ENCODE measurements around the gene NIPBL.
"Not testable (repeated sequence)": the region's sequence is repeated elsewhere in the genome, so short reads cannot be mapped to it uniquely, and the experiment has no call there.

Gene NIPBL

DNA sequence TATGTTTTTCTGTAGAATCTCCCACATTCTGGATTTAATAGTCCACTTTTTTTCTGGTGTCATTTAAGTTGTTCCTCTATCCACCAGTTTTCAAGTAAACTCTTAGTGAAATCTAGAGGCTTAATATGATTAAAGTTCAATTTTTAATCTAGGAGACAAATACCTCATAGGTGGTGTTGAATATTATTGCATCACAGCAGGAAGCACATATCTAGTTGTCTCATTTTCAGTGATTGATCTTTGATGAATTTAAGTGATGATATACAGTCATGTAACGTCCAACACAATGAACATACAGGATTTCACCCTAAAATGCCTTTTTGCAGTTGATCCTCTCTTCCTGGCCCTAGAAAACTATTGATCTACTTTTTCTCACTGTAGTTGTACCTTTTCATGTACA lies 152.3 kb downstream of the NIPBL start:
- DNase-seq (ENCODE audit: low read depth): no peak

DNA sequence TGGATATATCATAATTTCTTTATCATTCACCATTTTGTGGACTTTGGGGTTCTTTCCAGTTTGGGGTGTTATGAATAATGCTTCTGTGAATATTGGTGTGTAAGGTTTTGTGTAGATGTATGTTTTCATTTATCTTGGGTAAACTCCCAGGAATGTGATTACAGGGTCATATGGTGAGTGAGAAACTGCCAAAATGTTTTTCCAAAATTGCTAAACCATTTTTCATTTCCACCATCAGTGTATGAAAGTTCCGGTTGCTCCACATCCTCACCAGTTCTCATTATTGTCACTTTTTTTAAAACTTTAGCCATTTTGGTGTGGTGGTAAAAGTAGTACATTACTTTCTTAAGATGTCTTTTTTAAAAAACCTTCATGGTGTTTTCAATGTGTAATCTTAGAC lies 152.9 kb downstream of the NIPBL start:
- no peak for DNase-seq (ENCODE audit: low read depth)

DNA sequence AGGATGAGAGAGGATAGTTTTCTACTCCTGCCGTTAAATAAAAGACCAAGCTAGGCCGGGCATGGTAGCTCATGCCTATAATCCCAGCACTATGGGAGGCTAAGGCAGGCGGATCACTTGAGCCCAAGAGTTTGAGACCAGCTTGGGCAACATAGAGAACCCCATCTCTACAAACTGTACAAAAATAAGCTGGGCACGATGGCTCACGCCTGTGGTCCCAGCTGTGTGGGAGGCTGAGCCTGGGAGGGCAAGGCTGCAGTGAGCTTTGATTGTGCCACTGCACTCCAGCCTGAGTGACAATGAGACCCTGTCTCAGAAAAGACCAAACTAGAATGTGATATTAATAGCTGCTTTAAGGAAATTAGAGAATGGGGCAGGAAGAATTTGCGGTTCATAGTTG lies 158.4 kb downstream of the NIPBL start:
- DNase-seq (ENCODE audit: low read depth): no peak

DNA sequence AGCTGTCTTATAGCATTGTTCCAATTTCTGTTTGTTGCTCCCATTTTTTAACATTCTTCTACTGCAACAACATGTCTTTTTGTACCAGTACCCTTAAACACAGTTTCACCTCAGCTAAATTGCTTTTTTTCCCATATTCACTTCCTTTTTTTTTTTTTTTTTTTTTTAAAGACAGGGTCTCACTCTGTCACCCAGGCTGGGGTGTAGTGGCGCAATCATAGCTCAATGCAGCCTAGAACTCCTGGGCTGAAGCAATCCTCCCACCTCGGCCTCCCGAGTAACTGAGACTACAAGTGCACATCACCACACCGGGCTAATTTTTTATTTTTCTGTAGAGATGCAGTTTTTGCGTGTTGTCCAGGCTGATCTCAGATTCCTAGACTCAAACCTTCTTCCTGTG lies 161.3 kb downstream of the NIPBL start:
- no peak for DNase-seq (ENCODE audit: low read depth)

DNA sequence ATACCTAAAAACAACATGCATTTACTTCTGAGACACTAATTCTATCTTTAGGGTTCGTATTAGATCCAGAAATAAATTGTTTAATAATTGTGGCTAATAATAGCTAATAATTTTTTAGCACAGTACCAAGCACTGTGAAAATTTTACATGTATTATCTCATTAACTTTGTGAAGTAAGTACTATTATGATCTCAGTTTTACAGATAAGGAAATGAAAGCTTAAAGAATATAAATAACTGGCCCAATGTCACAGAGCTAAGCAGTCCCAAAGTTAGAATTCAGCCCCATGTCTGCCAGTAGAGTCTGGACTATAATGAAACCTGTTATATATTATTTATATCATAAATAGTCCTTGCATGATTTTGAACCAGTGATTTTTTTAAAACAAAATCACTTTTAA lies 163.3 kb downstream of the NIPBL start:
- DNase-seq (ENCODE audit: low read depth): no peak

DNA sequence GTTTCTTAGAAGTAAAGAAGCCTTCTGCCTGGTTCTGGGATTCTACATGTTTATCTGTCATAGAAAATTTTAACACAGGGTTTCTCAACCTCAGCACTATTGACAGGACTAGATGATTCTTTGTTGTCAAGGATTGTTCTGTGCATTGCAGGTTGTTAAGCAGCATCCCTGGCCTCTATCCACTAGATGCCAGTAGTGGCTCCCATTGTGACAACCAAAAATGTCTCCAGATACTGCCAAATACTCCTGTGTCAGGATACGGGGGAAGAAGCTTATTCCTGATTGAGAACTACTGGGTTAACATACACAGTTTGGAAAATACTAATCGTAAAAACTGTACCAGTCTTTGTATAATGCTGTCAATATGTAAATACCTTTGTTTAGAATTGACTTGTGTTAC lies 167.1 kb downstream of the NIPBL start:
- DNase-seq (ENCODE audit: low read depth): no peak

DNA sequence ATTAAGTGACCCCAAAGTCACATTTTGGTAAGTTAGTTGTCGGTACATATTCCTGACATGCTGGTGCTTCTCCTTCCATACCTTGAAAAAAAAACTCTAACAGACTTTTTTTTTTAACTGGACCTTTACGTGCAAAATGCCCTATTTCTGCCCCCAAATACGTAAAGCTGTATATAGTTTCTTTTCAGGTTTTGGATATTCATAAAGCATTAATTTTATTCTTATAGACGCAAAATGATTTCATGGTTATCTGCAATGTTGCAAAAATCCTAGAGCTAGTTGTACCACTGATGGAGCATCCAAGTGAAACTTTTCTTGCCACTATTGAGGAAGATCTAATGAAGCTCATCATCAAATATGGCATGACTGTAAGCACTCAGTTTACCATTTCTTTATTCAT lies 167.6 kb downstream of the NIPBL start:
- no peak for DNase-seq (ENCODE audit: low read depth)

DNA sequence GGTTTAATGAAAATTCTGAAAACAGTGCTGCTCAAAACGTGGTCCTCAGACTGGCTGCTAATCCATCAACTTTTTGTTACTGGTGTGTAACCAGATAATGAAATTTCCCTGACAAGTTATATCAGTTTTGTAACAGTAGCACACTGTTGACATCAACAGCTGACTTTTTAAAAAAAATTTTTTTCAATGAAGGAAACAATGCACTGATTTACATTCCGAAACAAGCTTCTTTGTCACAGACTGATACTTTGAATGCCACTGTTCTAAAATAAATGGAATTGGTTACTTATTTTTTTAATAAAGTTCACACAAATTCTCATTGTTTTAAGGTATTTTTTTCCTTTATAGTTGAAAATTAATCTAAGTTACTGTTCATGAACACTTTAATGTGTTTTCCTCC lies 169.1 kb downstream of the NIPBL start:
- DNase-seq (ENCODE audit: low read depth): no peak

DNA sequence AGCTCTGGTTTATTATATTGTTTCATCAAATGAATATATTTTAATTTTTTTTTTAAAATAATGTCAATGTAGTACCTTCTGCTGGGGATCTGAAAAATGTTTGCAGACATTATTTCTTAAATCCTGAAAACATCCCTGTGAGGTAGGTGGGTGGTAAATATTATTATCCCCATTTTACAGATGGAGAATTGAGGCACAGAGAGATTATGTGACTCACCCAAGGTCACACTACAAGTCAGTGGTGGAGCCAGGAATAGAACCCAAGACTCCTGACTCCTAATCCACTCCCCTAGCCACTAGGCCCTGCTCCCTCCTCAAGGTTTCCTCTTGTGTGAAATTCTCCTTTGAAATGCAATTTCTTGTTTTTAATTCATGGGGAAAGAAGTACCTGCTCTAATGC lies 171.4 kb downstream of the NIPBL start:
- DNase-seq (ENCODE audit: low read depth): no peak

DNA sequence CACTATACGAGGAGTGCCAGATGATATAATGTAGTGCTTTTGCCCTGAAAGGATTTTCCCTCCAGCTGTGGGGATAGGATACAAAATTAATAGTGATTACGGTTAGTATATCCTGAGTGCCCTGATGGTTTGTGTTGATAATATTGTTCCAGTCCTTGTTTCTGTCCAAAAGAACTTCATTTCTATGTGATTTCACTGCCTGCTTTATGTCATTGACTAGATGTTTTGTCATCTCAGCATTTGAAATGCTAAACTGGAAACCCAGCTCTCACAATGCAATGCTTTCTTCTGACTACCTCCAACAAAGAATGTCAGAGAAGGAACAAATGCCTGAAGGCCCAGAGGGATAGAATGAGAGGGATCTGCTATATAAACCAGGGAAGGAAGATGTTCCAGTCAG lies 177.8 kb downstream of the NIPBL start:
- DNase-seq (ENCODE audit: low read depth): no peak

DNA sequence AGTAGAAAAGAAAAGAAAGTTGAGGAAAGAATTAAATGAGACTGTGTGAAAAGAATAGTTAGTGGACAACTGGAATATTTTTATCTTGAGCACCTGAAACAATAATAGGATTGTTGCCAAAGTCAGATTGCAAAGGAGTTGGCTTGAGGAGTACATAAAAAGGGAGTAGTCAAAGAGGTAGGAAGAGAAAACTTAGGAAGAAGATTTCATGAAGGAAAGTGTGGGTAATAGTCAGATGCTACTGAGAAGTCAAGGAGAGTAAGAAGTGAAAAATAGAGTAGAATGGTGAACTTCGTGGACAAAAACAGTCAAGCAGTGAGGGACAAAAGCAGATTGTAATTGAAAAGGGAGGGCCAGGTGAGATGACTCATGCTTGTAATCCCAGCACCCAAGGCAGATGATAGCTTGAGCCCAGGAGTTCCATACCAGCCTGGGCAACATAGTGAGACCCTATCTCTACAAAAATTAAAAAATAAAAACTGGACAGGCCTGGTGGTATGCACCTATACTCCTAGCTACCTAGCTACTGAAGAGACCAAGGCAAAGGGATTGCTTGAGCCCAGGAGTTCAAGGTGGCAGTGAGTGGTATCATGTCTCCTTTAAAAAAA lies 178.9 kb downstream of the NIPBL start:
- DNase-seq (ENCODE audit: low read depth): no peak

DNA sequence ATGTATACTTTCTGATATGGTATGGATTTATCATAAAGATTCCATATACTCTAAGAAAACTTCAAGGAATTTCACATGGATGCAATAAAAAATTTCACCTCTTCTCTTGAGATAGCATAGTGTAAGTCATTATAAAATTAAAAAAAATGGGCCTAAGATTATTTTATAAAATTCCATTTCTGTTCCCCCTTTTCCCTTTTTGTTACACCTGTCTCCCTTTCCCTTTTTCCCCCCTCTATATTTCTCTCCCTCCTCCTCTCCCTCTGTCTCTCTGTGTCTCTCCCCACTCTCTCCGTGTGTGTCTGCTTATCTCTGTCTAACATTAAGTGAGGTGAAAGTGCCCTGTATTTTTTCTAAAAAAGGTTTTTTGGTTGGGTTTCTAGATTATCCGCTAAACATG lies 180.2 kb downstream of the NIPBL start:
- DNase-seq (ENCODE audit: low read depth): no peak

DNA sequence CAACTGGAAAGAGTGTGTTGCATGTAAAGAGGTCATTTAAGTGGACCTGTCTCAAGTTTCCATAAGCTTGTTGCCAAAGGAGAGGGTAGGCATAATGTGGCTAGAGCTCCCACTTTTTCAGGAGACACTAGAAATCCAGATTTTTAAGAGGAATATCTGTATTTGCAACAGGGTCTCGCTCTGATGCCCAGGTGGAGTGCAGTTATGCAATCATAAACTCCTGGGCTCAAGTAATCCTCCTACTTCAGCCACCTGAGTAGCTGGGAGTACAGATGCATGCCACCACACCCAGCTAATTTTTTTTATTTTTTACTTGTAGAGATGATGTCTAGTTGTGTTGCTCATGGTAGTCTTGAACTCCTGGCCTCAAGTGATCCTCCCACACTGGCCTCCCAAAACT lies 183.5 kb downstream of the NIPBL start:
- DNase-seq (ENCODE audit: low read depth): no peak

DNA sequence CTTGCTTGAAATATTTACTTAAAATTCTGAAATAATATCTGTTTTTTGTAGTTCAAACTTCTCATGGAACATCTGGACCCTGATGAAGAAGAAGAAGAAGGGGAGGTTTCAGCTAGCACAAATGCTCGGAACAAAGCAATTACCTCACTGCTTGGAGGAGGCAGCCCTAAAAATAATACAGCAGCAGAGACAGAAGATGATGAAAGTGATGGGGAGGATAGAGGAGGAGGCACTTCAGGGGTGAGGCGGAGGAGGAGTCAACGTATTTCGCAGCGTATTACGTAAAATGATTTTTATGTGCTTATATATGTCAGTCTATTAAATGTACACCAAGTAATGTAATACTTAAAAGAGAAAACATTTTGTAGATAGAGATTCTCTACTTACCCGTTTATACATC lies 187.2 kb downstream of the NIPBL start:
- DNase-seq (ENCODE audit: low read depth): no peak

DNA sequence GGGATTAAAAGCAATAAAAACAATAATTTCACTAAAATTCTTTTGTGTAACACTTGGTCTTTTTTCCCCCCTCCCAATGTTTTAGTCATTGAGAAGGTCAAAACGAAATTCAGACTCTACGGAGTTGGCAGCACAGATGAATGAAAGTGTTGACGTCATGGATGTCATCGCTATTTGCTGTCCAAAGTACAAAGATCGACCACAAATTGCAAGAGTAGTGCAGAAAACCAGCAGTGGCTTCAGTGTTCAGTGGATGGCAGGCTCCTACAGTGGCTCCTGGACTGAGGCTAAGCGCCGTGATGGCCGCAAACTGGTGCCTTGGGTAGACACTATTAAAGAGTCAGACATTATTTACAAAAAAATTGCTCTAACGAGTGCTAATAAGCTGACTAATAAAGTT lies 187.9 kb downstream of the NIPBL start:
- no peak for DNase-seq (ENCODE audit: low read depth)

DNA sequence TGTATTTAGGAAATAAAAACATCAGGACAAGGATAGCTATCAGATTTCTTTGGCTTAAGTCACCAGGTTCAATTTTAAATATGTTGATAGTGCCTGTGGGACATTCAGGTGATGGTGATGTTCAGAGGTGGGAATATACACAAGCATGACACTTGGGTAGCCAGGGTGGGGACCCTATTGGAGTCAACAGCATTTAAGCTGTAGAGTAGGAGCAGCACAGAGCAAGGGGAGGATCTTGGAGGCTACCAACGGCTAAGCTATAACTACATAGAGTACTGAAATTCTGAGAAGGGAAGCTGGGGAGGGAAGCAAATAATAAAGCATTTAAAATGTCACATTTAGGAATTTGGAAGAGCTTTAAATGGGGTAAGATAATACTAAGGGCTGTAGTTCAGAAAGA lies 194.9 kb downstream of the NIPBL start:
- no peak for DNase-seq (ENCODE audit: low read depth)

DNA sequence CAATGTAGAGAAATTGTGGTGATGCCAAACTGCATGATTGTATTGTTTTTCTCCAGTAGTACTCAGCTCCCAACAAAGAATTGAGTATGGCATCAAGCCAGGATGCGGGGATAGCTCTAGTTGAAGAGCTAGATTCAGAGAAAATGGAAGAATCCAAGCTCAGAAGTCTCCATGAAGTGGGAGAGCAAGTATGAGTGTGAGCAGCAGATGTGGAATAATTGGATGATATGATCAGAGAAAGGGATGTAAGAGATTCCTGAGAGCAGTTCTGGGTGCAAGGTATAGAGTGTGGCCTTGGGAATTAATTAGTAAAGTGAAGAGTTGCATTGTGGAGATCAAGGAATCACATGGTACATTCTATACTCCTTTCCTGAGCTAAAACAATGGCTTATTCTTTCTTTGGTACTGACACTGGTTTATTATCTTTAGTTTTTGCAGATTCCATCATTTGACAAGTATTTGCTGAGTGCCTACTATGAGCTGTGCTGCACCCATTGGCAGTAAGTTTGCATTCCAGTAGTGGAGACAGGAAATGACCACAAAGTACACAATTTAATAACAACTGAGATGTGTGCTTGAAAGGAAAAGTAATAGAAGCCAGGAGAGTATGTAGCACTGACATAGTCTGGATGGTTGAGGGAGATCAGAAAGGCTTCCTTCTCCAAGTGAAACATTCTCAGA lies 195.5 kb downstream of the NIPBL start:
- DNase-seq (ENCODE audit: low read depth): no peak

DNA sequence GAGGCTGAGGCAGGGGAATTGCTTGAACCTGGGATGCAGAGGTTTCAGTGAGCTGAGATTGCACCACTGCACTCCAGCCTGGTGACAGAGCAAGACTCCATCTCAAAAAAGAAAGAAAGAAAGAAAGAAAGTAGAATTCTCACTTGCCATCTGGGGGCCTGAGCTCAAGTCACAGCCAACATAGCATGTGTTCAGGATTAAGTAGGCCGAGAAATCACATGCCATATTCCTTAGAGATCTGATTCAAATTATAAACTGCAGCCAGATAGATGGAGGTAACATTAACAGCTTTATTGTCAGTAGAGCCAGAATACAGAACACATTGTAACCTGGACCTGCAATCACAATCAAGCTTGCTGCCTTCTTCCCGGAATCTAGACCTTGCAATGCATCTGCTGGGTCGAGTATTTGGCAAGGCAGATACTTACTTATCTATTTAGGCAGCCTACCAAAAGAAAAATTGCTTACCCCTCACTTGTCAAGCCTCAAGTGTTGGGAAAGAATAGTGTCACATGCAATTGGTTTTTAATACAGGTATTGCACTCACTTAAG lies 198.9 kb downstream of the NIPBL start:
- DNase-seq (ENCODE audit: low read depth): no peak

DNA sequence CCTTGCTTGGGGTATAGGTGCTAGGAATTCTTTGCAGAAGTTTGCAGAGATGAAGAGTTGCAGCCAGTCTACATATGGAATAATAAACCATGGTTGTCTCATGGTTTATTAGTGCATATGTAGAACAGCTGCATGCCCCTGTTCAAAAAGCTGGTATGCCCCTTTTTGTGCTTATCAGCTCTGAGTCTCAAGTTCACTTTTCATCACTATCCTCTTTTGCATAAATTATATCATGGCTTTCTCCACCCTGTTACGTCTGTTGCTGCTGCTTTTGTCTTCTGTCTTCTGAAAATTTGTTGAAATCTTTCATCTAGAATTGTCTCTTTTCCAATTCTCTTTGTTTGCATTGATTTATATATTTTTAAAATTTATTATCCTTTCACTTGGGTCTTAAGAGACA lies 200.6 kb downstream of the NIPBL start:
- DNase-seq (ENCODE audit: low read depth): no peak

DNA sequence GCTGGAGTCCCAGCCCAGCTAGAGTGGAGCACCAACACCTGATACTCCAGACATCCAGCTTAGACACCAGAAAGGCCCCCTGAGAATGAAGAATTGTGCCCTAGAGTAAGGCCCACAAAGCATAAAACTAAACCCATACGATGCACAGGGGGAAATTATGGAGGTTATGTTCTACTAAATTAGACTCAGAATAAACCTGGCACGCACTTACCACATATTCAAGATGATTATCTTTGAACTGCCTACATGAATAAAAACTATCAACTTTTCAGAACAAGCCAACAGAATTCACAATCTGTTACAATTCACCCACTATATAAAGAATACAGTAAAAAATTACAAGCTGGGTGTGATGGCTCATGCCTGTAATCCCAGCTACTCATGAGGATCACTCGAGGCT lies 204.1 kb downstream of the NIPBL start:
- no peak for DNase-seq (ENCODE audit: low read depth)

DNA sequence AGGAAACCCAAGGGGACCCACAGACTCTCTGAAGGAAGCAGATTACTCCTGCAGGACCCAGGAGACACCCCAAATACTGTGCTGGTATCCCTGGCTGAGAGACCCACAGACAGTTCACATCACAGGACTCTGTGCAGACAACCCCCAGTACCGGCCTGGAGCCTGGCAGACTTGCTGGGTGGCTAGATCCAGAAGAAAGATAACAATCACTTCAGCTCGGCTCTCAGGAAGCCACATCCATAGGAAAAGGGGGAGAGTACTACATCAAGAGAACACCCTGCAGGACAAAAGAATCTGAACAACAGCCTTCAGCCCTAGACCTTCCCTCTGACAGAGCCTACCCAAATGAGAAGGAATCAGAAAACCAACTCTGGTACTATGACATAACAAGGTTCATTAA lies 206.4 kb downstream of the NIPBL start:
- not testable (repeated sequence) for DNase-seq (ENCODE audit: low read depth)

DNA sequence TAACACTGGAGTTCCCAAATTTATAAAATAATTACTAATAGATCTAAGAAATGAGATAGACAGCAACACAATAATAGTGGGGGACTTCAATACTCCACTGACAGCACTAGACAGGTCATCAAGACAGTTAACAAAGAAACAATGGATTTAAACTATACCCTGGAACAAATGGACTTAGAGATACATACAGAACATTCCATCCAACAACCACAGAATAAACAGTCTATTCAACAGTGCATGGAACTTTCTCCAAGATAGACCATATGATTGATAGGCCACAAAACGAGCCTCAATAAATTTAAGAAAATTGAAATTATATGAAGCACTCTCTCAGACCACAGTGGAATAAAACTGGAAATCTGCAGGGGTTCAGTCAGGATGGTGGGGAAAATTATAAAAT lies 209.5 kb downstream of the NIPBL start:
- DNase-seq (ENCODE audit: low read depth): not testable (repeated sequence)

DNA sequence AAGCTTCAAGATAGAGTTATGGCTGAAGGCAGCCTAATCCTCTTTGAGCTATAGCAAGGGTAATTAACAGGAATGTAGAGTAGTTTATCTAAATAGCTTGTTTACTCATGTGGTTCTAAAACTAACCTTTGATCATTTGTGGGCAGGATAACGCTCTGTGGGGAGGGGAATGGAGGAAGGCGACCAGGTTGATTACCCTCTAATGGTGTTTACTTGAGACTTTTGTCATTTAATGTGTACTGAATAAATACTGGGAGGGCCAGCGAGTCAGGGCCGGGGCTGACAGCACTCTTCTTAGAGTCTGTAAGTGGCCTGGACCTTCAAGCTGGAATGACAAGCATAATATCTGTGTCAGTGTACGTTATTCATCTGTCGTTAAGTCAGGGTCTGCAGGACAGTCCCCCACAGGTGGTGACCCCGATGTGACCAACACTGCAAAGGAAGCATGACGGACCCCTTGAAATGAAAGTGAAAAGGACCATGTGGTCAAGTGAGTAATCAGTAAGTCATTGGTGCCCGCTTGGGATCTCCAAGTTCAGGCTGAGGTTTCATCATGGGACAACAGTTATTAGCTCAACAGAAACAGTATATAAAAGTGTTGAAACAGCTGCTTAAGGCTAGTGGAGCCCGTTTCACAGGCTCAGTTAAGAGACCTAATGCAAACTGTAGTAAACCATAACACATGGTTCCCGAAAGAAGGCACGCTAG lies 210.1 kb downstream of the NIPBL start:
- no peak for DNase-seq (ENCODE audit: low read depth)
